Superior temporal gyrus (tissue), 1 donor: ENCODE measurements around the gene RAB11FIP3.
"Not testable (repeated sequence)": the region's sequence is repeated elsewhere in the genome, so short reads cannot be mapped to it uniquely, and the experiment has no call there.

Experiments used
- DNase-seq: peaks from one replicate; pipeline ENCODE4 v3.0.0-alpha.2; 2016; ENCODE audit errors: extremely low spot score

The RAB11FIP3 gene

DNA sequence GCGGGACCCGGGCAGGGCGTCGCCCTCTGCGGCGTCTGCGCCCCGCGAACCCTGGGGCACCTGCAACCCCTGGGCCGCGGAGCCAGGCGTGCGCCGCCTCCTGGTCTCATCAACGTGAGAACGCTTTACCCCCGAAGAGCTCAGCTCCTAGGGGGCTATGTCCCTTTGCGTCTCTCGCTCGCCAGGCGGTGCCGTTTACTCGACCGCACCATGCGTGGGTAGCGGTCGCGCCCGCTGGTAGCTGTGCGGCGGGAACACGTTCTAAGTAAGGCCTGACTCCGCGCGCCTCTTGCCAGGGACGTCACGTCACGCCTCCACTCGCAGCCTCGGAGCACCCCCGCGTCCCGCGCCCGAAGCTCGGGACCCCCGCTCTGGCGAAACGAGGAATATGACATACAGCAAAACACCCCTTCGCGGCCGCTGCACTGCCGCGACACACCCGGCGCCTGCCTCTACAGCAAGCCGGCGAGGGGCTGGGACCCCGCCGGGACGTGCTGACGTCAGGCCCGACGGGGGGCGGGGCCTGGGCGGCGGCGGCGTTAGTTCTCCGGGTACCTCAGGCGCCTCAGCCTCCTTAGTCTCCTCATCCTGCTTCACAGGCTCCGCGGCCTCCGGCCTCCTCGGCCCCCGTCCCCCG is at the start of gene RAB11FIP3:
TSS of gene RAB11FIP3 (plus strand) at position 568 of the 637 bp plus-strand sequence. CDS start 358 bp downstream, outside the sequence.
- peak; percentile 84 for DNase-seq

- no peak for DNase-seq
These were observed 49.3 kb upstream of the RAB11FIP3 start for GRCh38 chr16:375927-376816.

DNA sequence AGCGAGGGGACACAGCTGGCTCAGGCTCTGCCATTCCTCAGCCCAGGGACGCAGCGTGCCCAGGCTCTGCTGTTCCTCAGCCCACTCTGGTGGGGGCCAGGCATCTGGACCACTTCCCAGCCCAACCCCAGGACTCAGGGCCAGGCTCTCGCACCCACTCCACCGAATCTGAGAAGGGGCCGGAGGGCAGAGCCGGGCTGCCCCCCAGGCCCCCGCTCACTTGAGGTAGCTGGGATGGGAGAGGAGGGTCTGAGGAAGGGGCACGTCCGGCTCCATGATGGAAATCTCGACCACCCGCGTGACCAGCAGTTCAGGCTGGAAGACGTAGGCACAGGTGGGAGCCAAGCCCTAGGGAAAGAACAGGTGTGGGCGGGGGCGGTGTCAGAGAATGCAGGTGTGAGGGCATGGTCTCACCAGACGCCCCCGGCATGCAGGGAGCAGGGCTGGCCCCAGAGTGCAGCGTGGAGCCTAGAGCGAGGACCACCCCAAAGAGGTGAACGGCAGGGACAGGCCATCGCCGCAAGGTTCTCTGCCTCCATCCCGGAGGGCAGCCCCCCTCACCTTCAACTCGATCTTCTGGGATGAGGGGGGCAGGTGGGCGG is 48.5 kb upstream of the RAB11FIP3 start:
- DNase-seq = no peak

- DNase-seq = no peak
These were observed 48.0 kb upstream of the RAB11FIP3 start for GRCh38 chr16:377419-377951.

DNA sequence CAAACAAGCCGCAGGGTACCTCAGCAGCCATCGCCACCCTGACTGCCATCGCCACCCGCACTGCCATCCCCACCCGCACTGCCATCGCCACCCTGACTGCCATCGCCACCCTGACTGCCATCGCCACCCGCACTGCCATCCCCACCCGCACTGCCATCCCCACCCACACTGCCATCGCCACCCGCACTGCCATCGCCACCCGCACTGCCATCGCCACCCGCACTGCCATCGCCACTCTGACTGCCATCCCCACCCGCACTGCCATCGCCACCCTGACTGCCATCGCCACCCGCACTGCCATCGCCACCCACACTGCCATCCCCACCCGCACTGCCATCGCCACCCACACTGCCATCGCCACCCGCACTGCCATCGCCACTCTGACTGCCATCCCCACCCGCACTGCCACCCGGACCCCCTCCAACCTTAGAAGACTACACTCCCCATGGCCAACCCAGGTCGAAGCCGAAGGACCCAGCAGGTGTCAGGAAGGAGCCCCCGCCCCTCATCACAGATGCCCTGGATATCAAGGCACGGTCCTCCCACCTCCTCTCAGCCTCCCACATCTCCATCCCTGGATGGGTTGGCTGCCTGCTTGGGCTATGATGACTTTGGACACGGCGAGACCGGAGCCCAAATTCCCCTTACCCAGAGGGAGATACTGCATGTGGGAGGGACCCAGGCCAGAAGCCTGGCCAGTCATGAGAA is 47.2 kb upstream of the RAB11FIP3 start:
- not testable (repeated sequence) for DNase-seq

- DNase-seq = no peak
These were observed 46.6 kb upstream of the RAB11FIP3 start for GRCh38 chr16:378821-379182.

GRCh38 chr16:379183-379960 is 46.1 kb upstream of the RAB11FIP3 start:
- no peak for DNase-seq

- no peak for DNase-seq
These were observed 45.3 kb upstream of the RAB11FIP3 start for GRCh38 chr16:379961-380761.

- DNase-seq = no peak
These were observed 44.8 kb upstream of the RAB11FIP3 start for GRCh38 chr16:380762-381011.

- DNase-seq = no peak
These were observed 44.2 kb upstream of the RAB11FIP3 start for GRCh38 chr16:381012-381788.

DNA sequence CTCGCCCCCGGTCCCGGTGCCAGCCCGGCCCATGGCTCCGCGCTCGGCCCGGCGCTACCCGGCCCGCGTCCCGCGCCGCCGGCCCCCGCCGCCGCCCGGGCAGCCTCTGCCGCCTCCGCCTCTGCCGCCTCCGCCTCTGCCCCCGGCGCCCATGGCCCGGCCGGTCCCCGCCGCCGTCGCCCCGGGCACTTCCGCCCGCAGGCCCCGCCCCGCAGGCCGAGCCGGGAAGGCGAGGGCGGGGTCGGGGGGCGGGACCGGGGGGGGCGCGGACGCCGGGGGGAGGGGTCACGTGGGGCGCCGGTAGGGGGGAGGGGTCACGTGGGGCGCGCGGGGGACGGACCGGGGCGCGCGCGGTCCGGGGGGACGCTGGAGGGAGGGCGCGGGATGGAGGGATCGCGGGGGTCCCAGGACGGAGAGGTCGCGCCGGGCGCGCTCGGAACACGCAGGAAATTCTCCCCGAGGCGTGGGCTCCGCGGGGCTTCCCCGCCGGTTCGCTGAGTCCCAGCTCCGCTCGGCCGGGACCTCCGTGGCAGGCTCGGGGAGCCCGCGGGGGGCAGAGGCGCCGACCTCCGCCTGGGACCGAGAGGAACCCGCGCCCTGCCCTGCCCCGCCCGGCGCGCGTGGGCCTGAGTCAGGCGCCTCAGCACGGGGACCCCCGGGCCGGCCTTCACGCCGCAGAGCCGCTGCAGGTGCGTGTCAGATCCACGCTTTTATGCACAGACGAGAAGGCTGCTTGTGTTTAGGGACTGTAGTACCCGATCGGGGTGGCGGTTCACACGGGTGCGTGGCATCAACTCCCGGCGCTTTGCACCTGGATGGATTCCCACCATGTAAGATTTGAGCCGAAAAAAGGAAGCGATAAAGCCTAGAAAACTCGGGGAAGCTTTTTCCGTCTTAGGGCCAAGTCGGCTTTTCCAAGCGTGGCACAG is 43.4 kb upstream of the RAB11FIP3 start, which contains the start of gene PGAP6:
TSS of gene PGAP6 (minus strand) at position 190 of the 929 bp plus-strand sequence. CDS start at position 33, 157 bp downstream.
- DNase-seq = peak; percentile 52

DNA sequence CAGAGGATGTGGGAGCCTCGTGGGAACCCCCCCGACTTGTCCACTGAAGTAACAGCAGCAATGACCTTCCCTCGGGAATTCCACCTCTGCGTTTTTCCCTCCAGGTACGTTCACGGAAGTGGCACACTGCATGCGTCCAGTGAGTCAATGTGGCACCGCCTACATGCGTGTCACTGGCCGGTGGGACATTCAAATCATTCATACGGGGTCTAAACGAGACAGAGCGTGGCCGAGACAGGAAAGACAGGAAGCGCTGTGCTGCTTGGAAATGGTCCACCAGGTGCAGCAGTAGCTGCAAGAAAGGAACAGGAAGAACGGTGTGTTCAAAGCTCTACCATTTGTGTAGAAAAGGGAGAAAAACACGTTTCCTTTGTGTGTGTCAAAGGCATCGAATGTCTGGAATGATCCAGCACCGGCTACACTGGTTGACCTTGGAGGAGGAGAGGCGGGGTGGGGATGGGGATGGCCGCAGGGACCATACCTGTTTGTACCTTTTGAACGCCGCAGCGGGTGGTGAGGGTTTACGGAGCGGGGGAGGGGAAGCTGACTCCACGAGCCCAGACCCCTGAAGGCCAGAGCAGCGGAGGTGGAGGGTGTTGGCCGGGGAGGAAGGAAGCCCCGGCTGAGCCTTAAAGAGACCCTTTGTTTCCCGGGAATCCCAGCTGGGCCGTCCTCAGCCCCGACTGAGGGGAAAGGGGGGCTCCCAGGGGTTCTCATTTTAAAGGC is 42.0 kb upstream of the RAB11FIP3 start:
- DNase-seq = no peak

DNA sequence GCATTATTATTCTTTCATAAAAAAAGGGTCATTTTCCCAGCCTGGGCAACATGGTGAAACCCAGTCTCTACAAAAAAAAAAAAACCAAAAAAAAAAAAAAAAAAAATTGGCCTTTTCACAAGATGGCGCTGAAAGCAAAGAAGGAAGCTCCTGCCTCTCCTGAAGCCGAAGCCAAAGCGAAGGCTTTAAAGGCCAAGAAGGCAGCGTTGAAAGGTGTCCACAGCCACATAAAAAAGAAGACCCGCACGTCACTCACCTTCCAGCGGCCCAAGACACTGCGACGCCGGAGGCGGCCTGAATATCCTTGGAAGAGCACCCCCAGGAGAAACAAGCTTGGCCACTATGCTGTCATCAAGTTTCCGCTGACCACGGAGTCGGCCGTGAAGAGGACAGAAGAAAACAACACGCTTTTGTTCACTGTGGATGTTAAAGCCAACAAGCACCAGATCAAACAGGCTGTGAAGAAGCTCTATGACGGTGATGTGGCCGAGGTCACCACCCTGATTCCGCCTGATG is 38.8 kb upstream of the RAB11FIP3 start:
- peak; percentile 72 for DNase-seq

GRCh38 chr16:387761-388666 is 37.4 kb upstream of the RAB11FIP3 start:
- DNase-seq = peak; percentile 40

GRCh38 chr16:389352-389751 is 36.1 kb upstream of the RAB11FIP3 start:
- no peak for DNase-seq

- DNase-seq = peak; percentile 68
These were observed 33.5 kb upstream of the RAB11FIP3 start for GRCh38 chr16:391885-392335.
